Natural killer cell (primary cell): ENCODE results near the gene VPS11. TPM values are rescaled to one million over a fixed set of nuclear protein-coding genes. Genes with fewer than 3 reads are reported as not detected.

ENCODE experiments used
- ATAC-seq, 3 donors: fragments of 150-1000 bp in 2 of 3; fragments of 200-7000 bp in 1 of 3; cut with Tn5 transposase; 1 replicate in 1 of 3; 2 replicates in 2 of 3; pipeline ENCODE4 v1.10.0; 2021; ENCODE audit warnings: mild to moderate bottlenecking in 2 of 3, moderate library complexity in 2 of 3
- DNase-seq, 2 donors: peaks; one replicate each; pipeline versions ENCODE4 v3.0.0 to v3.0.0-alpha.2; 2013 to 2021; ENCODE audit warnings: mixed read lengths in 1 of 2
- H3K27ac ChIP-seq: one replicate; pipeline ENCODE4 v1.5.1; 2013; ENCODE audit warnings: mild to moderate bottlenecking, low read length
- H3K27me3 ChIP-seq: one replicate; pipeline ENCODE4 v1.6.1; 2013; ENCODE audit warnings: low read length; ENCODE audit not compliant: control insufficient read depth, insufficient read depth
- H3K36me3 ChIP-seq: one replicate; pipeline ENCODE4 v1.6.1; 2013; ENCODE audit warnings: low read length; ENCODE audit not compliant: control insufficient read depth, insufficient read depth
- H3K4me1 ChIP-seq: one replicate; pipeline ENCODE4 v1.6.1; 2013; ENCODE audit warnings: low read length; ENCODE audit not compliant: control insufficient read depth, insufficient read depth
- H3K4me3 ChIP-seq: one replicate; pipeline ENCODE4 v1.5.1; 2013; ENCODE audit warnings: low read length
- H3K9me3 ChIP-seq: one replicate; pipeline ENCODE4 v1.6.1; 2013; ENCODE audit warnings: low read length; ENCODE audit not compliant: control insufficient read depth, insufficient read depth
- H3K27ac Mint-ChIP-seq, 2 donors: one replicate each; pipeline ENCODE4 v1.8.0; 2022; ENCODE audit warnings: mild to moderate bottlenecking in 2 of 2, mixed read lengths in 2 of 2, moderate library complexity in 1 of 2
- H3K27me3 Mint-ChIP-seq, 2 donors: one replicate each; pipeline ENCODE4 v1.8.0; 2022; ENCODE audit warnings: low read depth in 2 of 2, mixed read lengths in 2 of 2
- H3K36me3 Mint-ChIP-seq: one replicate; pipeline ENCODE4 v1.8.0; 2022; ENCODE audit warnings: mixed read lengths
- H3K4me1 Mint-ChIP-seq, 2 donors: one replicate each; pipeline ENCODE4 v1.8.0; 2022; ENCODE audit warnings: mixed read lengths in 2 of 2
- H3K4me3 Mint-ChIP-seq: one replicate; pipeline ENCODE4 v1.8.0; 2022; ENCODE audit warnings: mild to moderate bottlenecking, moderate library complexity, mixed read lengths
- H3K9me3 Mint-ChIP-seq, 2 donors: one replicate each; pipeline ENCODE4 v1.8.0; 2022; ENCODE audit warnings: mixed read lengths in 2 of 2
- CTCF ChIP-seq: fragments of 200-600 bp; IDR thresholded peaks from one replicate; pipeline ENCODE4 v1.8.0; 2022; ENCODE audit warnings: antibody characterized with exemption
- WGBS: methylation state at CpG from one replicate; pipeline ENCODE4 v1.1.7; 2013; ENCODE audit warnings: missing lambda C conversion rate; ENCODE audit not compliant: insufficient coverage; 5-methylcytosine and 5-hydroxymethylcytosine counted together
- intact Hi-C: fragments of 100-400 bp; cut with micrococcal nuclease; formaldehyde crosslinking; loops from one replicate; pipeline ENCODE4 v1.14.2; 2022
- total RNA-seq, 4 donors: library from RNA; stranded (reverse); fragments of 120-200 nt in 1 of 4; gene quantifications; one replicate each; pipeline versions ENCODE4 v1.2.3 to v1.2.4, GENCODE V29; 2013 to 2022

Gene VPS11
- total RNA-seq, 3 donors from 2014 or later (not counting 1 experiment from before 2014, with no cell fraction given) = 91.4 to 101 (median 91.7) TPM

- Histone ChIP-seq H3K4me1 (peaks cover 9% of the 10 kb centered on the region), H3K27me3 (no peaks in the 10 kb centered on the region), H3K4me3 (no peak overlapping the region), H3K27ac (no peak overlapping the region), H3K9me3 (no peaks in the 10 kb centered on the region), H3K36me3 (peaks cover 49% of the 10 kb centered on the region)
- Mint-ChIP-seq H3K4me1 (peaks cover 7 to 12% of the 10 kb centered on the region in 2 donors), H3K27me3 (no peaks in the 10 kb centered on the region), H3K27ac (peak overlapping the region in 1 of 2 donors; percentile 63), H3K36me3 (peaks cover 6% of the 10 kb centered on the region), H3K4me3 (no peak overlapping the region), H3K9me3 (no peaks in the 10 kb centered on the region)
- intact Hi-C loops = no loop called here
- 64% methylated on average over 24 of the region's 24 CpGs for WGBS
- DNase-seq (peak in 1 of 2 donors; percentile 70), ATAC-seq (no peak)
- TF ChIP-seq CTCF = no peak
These were observed 48.0 kb downstream of the VPS11 start for GRCh38 chr11:119115484-119116234.

- intact Hi-C loops = no loop called here
- Mint-ChIP-seq H3K4me1 (peaks cover 12 to 18% of the 10 kb centered on the region in 2 donors), H3K36me3 (peaks cover 6% of the 10 kb centered on the region), H3K4me3 (no peak overlapping the region), H3K27me3 (no peaks in the 10 kb centered on the region), H3K9me3 (no peaks in the 10 kb centered on the region), H3K27ac (peak overlapping the region in 1 of 2 donors; percentile 63)
- no peak for ATAC-seq
- Histone ChIP-seq H3K36me3 (peaks cover 44% of the 10 kb centered on the region), H3K4me1 (peaks cover 13% of the 10 kb centered on the region), H3K4me3 (no peak overlapping the region), H3K27ac (no peak overlapping the region), H3K9me3 (no peaks in the 10 kb centered on the region), H3K27me3 (no peaks in the 10 kb centered on the region)
- DNase-seq = no peak
- no peak for TF ChIP-seq CTCF
- WGBS = 96% methylated on average over 9 of the region's 10 CpGs
These were observed 48.6 kb downstream of the VPS11 start for GRCh38 chr11:119116235-119116594.

- no peak for DNase-seq
- Mint-ChIP-seq H3K4me1 (peaks cover 14 to 21% of the 10 kb centered on the region in 2 donors), H3K27ac (no peak overlapping the region), H3K4me3 (no peak overlapping the region), H3K27me3 (no peaks in the 10 kb centered on the region), H3K36me3 (peaks cover 6% of the 10 kb centered on the region), H3K9me3 (no peaks in the 10 kb centered on the region)
- no peaks in the 10 kb centered on the region for H3K27me3 ChIP-seq
- ATAC-seq = no peak
- TF ChIP-seq CTCF = no peak
- no peak overlapping the region for H3K27ac ChIP-seq
- H3K36me3 ChIP-seq = peaks cover 40% of the 10 kb centered on the region
- peaks cover 13% of the 10 kb centered on the region for H3K4me1 ChIP-seq
- no peaks in the 10 kb centered on the region for H3K9me3 ChIP-seq
- H3K4me3 ChIP-seq = no peak overlapping the region
- 96% methylated on average over 5 of the region's 5 CpGs for WGBS
- intact Hi-C loops = no loop called here
These were observed 49.0 kb downstream of the VPS11 start for GRCh38 chr11:119116601-119117000.
